ENCODE data around the gene DLGAP3. TPM values are rescaled to one million over a fixed set of nuclear protein-coding genes. Genes with fewer than 3 reads are reported as not detected.

DLGAP3 gene
- total RNA-seq, 1 experiment from 2014 or later, result 7.3 TPM

DNA sequence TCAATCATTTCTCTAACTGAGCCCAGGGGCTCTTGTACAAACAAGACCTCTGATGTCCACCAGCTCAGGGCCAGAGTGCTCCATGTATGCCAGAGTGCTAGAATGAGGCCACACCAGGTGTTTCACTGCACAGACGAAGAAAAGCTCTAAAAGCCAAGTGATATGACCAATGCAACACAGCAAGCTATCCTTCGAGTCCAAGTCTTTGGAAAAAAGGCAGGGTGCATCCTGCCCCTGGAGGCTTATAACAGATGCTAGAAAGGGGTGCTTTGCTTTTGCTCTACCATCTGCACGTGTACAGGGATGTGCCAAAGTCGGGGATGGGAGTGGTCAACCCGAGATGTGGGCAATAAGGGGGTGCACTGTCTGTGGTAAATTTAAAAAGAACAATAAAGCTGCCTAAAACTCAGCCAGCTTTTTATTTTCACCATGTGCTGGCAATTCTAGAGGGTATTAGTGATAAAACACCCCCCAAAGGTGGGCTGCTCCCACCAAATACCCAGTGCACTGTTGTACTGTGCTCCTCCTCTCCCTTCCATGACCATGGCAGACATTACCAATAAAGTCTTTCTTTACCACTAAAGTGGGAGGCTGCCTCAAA, 102.0 kb downstream of the DLGAP3 start:
- Histone ChIP-seq H2AK5ac (ENCODE audit: insufficient read length, low read length) (no peak overlapping the region), H3K27me3 (ENCODE audit: insufficient read depth, low read length) (no peaks in the 10 kb centered on the region), H2BK5ac (ENCODE audit: insufficient read length, low read length) (no peak overlapping the region), H2AFZ (ENCODE audit: low read length) (no peak overlapping the region), H2BK120ac (ENCODE audit: low read depth, low read length, poor library complexity, severe bottlenecking) (no peak overlapping the region), H3K79me1 (ENCODE audit: insufficient read depth, low read depth, low read length, poor library complexity, severe bottlenecking) (no peaks in the 10 kb centered on the region), H2BK15ac (ENCODE audit: low read depth, low read length) (no peak overlapping the region), H2BK12ac (ENCODE audit: insufficient read length, low read depth, low read length) (no peak overlapping the region), H4K91ac (ENCODE audit: insufficient read length, low read depth, low read length) (no peak overlapping the region), H4K8ac (replicated peaks; ENCODE audit: insufficient read length, low read depth, low read length) (no peak overlapping the region), H3K27ac (ENCODE audit: insufficient read length, low read depth, low read length) (no peak overlapping the region), H3K4me1 (ENCODE audit: insufficient read depth, low read length) (no peaks in the 10 kb centered on the region), H3K9me3 (ENCODE audit: control insufficient read depth, low read depth, low read length) (no peaks in the 10 kb centered on the region), H4K20me1 (ENCODE audit: control insufficient read depth, insufficient read depth, insufficient read length) (no peaks in the 10 kb centered on the region), H3K23ac (ENCODE audit: insufficient read length, low read depth, low read length) (no peak overlapping the region), H3K4me2 (ENCODE audit: insufficient read depth, insufficient read length, low read length) (no peak overlapping the region), H3K23me2 (ENCODE audit: insufficient read length, low read depth, low read length, poor library complexity, severe bottlenecking) (no peaks in the 10 kb centered on the region), H4K5ac (ENCODE audit: insufficient read length, low read depth, low read length) (no peak overlapping the region), H3K79me2 (ENCODE audit: insufficient read depth, low read length) (no peaks in the 10 kb centered on the region), H3K14ac (ENCODE audit: insufficient read depth, low read length) (no peak overlapping the region), H3K18ac (ENCODE audit: insufficient read length, low read depth, low read length) (no peak overlapping the region), H2BK20ac (ENCODE audit: low read depth, low read length, poor library complexity, severe bottlenecking) (no peak overlapping the region), H3T11ph (ENCODE audit: low read length) (no peak overlapping the region), H3K9ac (ENCODE audit: extremely low read depth, insufficient read length, low read length) (no peak overlapping the region), H3K4ac (ENCODE audit: low read depth, low read length) (no peak overlapping the region), H3K56ac (ENCODE audit: insufficient read length, low read depth, low read length) (no peak overlapping the region)
- Mint-ChIP-seq H3K9me3 (no peaks in the 10 kb centered on the region), H3K27me3 (ENCODE audit: low read depth) (peaks cover 1% of the 10 kb centered on the region), H3K4me3 (no peak overlapping the region), H3K36me3 (ENCODE audit: insufficient read depth in 1 of 3, low read depth in 3 of 3) (no peaks in the 10 kb centered on the region), H3K27ac (no peak overlapping the region), H3K4me1 (no peaks in the 10 kb centered on the region)
- TF ChIP-seq, protein P1, sequence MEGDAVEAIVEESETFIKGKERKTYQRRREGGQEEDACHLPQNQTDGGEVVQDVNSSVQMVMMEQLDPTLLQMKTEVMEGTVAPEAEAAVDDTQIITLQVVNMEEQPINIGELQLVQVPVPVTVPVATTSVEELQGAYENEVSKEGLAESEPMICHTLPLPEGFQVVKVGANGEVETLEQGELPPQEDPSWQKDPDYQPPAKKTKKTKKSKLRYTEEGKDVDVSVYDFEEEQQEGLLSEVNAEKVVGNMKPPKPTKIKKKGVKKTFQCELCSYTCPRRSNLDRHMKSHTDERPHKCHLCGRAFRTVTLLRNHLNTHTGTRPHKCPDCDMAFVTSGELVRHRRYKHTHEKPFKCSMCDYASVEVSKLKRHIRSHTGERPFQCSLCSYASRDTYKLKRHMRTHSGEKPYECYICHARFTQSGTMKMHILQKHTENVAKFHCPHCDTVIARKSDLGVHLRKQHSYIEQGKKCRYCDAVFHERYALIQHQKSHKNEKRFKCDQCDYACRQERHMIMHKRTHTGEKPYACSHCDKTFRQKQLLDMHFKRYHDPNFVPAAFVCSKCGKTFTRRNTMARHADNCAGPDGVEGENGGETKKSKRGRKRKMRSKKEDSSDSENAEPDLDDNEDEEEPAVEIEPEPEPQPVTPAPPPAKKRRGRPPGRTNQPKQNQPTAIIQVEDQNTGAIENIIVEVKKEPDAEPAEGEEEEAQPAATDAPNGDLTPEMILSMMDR (conservative IDR thresholded peaks at IDR 0.05), result no peak
- DNase-seq, result no peak
- WGBS (ENCODE audit: extremely low coverage, insufficient read length, low lambda C conversion rate), result no CpG with 5 or more reads among the region's 5 CpGs
